ENCODE data around the gene SHROOM2. TPM values are rescaled to one million over a fixed set of nuclear protein-coding genes. Genes with fewer than 3 reads are reported as not detected.

SHROOM2 gene
- polyA plus RNA-seq, 1 experiment, result 1.1 TPM

- ChIA-PET CTCF (interaction anchor here (1.3 kb wide), 1 partner anchor 969 kb away, joined by 3 read pairs; no protein-coding TSS in a partner anchor), POLR2A (no interaction called here)
- DNase-seq (ENCODE audit: low read depth), result no peak
- no peak for TF ChIP-seq CTCF (IDR thresholded peaks at IDR 0.05; ENCODE audit: insufficient read depth, low read depth, low read length)
- no peaks in the 10 kb centered on the region for H3K36me3 ChIP-seq (ENCODE audit: control insufficient read depth, insufficient read depth, low read length)
- peaks cover 11% of the 10 kb centered on the region; the same call in 1 of the 2 replicates for H3K27me3 ChIP-seq (ENCODE audit: control insufficient read depth, insufficient read depth, low read length)
- H3K4me3 ChIP-seq (ENCODE audit: low read depth, low read length), result no peak overlapping the region
Observed at GRCh38 chrX:9785254-9785943, 830 bp upstream of the SHROOM2 start.

- Histone ChIP-seq H3K27me3 (ENCODE audit: control insufficient read depth, insufficient read depth, low read length) (peaks cover 11% of the 10 kb centered on the region; the same call in 1 of the 2 replicates), H3K4me3 (ENCODE audit: low read depth, low read length) (peak overlapping the region; percentile 4; the same call in 1 of the 2 replicates), H3K36me3 (ENCODE audit: control insufficient read depth, insufficient read depth, low read length) (no peaks in the 10 kb centered on the region)
- CTCF ChIA-PET, result interaction anchor here (0.5 to 0.8 kb wide), 2 partner anchors 11 to 63 kb away, joined by 3 read pairs; no protein-coding TSS in a partner anchor
- POLR2A ChIA-PET, result no interaction called here
- TF ChIP-seq CTCF (IDR thresholded peaks at IDR 0.05; ENCODE audit: insufficient read depth, low read depth, low read length), result no peak
- DNase-seq (ENCODE audit: low read depth), result no peak
Observed at GRCh38 chrX:9786798-9787635, 788 bp downstream of the SHROOM2 start.

- ChIA-PET POLR2A (no interaction called here), CTCF (no interaction called here)
- peaks cover 11% of the 10 kb centered on the region; the same call in 1 of the 2 replicates for H3K27me3 ChIP-seq (ENCODE audit: control insufficient read depth, insufficient read depth, low read length)
- H3K36me3 ChIP-seq (ENCODE audit: control insufficient read depth, insufficient read depth, low read length), result no peaks in the 10 kb centered on the region
- no peak for TF ChIP-seq CTCF (IDR thresholded peaks at IDR 0.05; ENCODE audit: insufficient read depth, low read depth, low read length)
- H3K4me3 ChIP-seq (ENCODE audit: low read depth, low read length), result no peak overlapping the region
- no peak for DNase-seq (ENCODE audit: low read depth)
Observed at GRCh38 chrX:9788911-9789310, 2.7 kb downstream of the SHROOM2 start.

GRCh38 chrX:9789555-9789954 is 3.3 kb downstream of the SHROOM2 start:
- POLR2A ChIA-PET, result no interaction called here
- Histone ChIP-seq H3K27me3 (ENCODE audit: control insufficient read depth, insufficient read depth, low read length) (peaks cover 11% of the 10 kb centered on the region; the same call in 1 of the 2 replicates), H3K4me3 (ENCODE audit: low read depth, low read length) (no peak overlapping the region), H3K36me3 (ENCODE audit: control insufficient read depth, insufficient read depth, low read length) (no peaks in the 10 kb centered on the region)
- TF ChIP-seq CTCF (IDR thresholded peaks at IDR 0.05; ENCODE audit: insufficient read depth, low read depth, low read length), result no peak
- no peak for DNase-seq (ENCODE audit: low read depth)
- CTCF ChIA-PET, result no interaction called here

GRCh38 chrX:9790866-9791265 is 4.6 kb downstream of the SHROOM2 start:
- ChIA-PET CTCF (no interaction called here), POLR2A (no interaction called here)
- H3K27me3 ChIP-seq (ENCODE audit: control insufficient read depth, insufficient read depth, low read length), result peaks cover 9% of the 10 kb centered on the region; the same call in 1 of the 2 replicates
- no peak for TF ChIP-seq CTCF (IDR thresholded peaks at IDR 0.05; ENCODE audit: insufficient read depth, low read depth, low read length)
- no peaks in the 10 kb centered on the region for H3K36me3 ChIP-seq (ENCODE audit: control insufficient read depth, insufficient read depth, low read length)
- no peak for DNase-seq (ENCODE audit: low read depth)
- H3K4me3 ChIP-seq (ENCODE audit: low read depth, low read length), result no peak overlapping the region
